CD1c-positive myeloid dendritic cell (primary cell): ENCODE measurements around the gene CHD9NB.
"Not testable (repeated sequence)": the region's sequence is repeated elsewhere in the genome, so short reads cannot be mapped to it uniquely, and the experiment has no call there.

Experiments used
- DNase-seq: peaks from one replicate; pipeline ENCODE4 v3.0.0-alpha.2; 2016; ENCODE audit errors: extremely low spot score

The CHD9NB gene

GRCh38 chr16:53056392-53056881 is 3.7 kb upstream of the CHD9NB start:
- DNase-seq: peak; percentile 42

DNA sequence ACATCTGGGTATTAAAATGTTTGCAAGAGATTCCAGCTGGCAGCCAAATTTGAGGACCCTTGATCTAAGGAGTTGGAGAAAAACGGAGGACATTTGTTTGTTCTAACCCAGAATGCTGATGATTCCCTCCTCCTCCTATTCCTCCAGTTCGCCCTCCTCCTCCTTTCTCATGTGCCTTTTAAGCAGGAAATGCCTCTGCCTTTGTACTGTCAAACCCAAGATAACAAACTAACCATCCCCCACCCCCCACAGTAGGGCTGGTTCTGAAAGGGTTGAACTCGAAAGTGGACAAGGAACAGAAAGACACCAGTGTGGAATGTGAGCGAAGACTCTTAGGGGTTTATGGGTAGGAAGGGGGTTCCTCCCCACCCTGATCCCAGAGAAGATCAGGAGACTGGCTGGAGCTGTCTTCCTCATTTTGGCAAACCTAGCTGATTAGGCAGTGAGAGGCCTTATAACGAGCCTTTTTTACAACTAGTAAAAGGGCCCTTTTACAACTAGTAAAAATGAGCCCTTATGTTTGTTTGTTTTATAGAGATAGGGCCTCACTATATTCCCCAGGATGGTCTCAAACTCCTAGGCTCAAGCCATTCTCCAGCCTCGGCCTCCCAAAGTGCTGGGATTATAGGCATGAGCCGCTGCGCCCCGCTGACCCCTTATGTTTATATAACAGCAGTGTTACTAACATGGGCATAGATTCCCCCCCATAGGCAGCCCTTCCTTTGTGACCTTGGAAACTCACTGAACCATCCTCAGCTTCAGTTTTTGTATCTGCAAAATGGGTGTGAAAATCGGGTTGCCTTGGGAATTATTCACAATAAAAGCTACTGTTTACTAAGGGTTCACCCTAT is 3.1 kb upstream of the CHD9NB start:
- peak; percentile 56 for DNase-seq

DNA sequence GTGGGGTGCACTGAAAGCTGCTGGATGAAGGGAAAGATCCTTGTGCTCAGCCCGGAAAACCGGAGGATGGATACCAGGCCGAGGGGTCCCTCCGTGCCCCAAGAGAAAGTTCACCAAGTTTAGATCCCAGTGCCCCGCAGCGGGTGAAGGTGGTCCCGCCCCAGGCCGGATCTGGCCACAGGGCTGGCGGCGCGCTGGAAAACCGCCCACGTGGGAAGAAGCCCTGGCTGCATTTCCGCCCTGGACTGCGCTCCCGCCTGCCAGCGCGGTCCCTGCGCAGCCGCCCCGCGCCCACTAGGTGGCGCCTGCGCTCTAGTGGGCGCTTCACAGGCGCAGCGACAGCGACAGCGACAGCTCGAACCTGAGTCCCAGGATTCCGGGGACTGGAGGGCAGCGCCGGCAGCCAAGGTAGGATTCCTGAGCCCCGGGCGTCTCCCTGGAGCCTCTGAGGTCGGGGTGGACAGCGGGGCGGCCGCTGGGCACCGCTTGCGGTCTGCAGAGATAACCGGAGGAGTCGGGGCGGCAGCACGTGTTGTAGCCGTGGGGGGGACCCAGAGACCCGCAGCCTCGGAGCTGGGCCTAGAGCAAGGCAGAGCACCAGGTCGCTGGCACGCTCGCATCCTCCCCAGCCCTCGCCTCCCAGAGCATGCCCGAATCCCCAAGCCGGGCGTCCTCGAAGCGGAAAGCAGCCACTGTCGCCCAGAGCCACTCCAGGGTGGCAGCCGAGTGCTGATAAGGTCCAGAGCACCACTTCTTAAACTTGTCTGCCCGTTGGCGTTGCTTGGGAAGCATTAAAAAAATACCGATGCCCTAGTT is 2.2 kb upstream of the CHD9NB start, which contains the start of gene CHD9:
CHD9 (plus strand) TSS at position 322 of the 816 bp plus-strand sequence. CDS start 101,099 bp downstream, outside the sequence.
- DNase-seq: peak; percentile 95

DNA sequence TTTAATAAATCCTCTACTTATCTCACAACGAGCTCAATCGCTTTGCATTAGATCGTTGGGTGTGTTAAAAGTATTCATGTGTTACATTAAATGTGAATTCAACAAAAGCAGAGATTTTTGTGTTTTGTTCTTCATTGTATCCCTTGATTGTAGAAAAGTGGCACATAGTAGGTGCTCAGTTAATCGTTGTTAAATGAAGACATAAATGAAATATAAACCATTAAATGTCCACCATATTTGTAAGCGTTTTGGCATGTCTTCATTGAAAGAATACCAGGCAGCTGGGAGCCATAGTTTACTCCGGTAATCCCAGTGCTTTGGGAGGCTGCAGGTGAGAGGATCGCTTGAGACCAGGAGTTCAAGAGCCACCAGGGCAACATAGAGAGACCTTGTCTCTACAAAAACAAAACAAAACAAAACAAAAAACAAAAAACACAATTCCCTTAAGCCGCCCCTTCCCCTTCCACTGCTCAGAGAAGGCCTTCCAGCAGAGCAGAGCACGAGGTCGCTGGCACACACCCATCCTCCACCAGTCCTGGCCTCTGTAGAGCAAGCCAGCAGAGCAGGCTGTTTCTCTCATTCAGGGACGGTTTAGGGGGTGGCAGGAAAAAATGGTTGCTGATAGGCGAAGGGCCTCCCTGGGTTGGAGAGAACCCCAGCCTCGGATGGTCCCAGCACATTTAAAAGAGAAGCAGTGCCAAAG is 1.4 kb upstream of the CHD9NB start:
- no peak for DNase-seq

GRCh38 chr16:53051255-53051654 is 1.4 kb downstream of the CHD9NB start:
- DNase-seq: not testable (repeated sequence)

- no peak for DNase-seq
These were observed 4.4 kb downstream of the CHD9NB start for GRCh38 chr16:53048139-53048915.

DNA sequence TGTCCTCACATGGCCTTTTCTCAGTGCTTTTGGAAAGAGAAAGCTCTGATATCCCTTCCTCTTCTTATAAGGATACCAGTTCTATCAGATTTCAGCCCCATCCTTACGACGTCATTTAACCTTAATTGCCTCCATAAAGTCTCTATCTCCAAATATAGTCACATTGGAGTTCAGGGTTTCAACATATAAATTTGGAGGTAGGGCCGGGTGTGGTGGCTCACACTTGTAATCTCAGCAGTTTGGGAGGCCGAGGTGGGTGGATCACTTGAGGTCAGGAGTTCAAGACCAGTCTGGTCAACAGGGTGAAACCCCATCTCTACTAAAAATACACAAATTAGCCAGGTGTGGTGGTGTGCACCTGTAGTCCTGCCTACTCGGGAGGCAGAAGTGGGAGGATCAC is 5.2 kb downstream of the CHD9NB start:
- DNase-seq: not testable (repeated sequence)

DNA sequence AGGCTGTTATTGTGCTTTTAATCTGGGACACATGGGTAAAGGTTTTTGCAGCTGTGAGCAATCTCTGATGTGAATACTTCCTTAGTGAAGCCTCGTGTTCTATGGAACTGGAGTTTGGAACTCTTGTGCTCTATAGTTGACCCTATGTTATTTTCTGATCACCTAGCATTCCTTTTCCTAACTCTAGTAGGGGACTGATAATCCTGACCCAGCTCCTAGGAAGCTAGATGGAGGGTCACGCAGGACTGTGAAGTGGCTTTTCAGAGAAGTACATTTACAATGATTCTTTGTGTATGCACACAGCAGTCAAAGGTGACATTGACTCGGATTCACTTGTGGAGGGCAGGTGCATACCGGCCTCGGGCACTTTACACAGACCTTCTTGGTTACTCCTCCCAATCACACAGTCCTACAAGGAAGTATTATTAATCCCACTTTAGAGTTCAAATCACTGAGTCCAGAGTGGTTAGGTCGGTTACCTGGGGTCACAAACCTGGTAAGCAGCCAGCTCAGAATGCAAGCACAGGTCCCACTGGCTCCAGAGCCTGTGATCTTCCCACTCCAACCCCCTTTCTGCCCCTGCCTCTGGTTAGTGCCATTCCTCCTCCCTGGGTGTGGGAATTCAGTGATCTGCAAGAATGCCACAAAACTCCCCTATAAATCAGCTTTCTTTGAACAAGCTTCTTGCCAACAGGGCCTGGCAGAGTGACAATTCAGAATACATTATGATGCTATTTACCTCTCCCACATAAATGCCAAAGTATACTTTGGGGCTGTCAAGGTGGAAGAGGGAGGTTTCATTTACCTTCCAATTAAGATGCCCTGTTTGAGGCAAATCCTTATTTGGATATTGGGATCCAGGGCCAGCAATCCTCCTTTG is 7.1 kb downstream of the CHD9NB start:
- no peak for DNase-seq

DNA sequence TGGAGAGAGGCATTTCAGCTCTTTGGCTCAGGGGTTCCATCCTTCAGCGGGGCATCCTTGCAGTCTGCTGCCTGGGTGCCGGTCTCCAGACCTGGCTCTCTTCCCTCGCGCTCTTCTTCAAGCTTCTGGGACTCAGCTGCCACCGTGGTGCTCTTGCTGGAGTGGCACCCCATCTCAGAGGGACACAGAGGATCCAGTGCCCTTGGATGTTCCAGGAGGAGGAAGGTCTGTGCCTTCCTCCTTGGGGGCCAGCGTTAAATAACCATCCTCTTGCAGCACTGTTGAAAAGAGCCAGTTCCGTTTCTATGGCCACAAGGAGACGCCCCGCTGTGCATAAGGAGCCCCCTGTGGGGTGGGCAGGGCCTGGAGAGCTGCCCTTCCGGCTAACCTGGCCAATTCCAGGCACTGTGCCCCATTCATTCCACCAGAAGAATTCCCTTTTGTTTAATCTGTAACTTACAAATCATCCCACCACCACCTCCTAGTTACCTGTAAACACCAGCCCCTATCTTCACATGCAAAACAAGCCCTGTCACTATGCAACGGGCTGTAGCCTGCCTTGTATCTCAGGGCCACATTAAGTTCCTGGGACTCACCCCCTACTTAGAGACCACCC is 8.6 kb downstream of the CHD9NB start:
- no peak for DNase-seq

DNA sequence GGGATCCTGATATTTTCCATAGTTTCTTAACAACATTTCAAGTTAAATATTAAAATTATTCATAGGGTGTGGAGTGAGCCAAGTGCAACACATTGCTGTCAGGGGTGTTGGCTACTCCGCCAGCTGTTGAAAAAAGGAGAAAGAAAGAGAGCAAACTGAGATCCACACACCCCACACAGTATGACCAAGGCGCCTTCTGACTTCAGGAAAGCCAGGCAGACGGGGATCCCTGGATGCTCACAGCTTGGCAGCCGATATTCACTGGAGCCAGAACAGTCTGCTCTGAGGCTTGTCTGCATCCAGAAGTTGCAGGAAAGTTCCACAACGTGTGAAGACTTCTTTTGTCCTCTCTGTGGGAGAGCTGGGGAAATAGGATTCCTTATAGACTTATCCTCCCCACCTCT is 9.3 kb downstream of the CHD9NB start:
- no peak for DNase-seq

- DNase-seq: no peak
These were observed 10.4 kb downstream of the CHD9NB start for GRCh38 chr16:53042235-53042701.

- DNase-seq: peak; percentile 42
These were observed 11.2 kb downstream of the CHD9NB start for GRCh38 chr16:53041320-53042051.

DNA sequence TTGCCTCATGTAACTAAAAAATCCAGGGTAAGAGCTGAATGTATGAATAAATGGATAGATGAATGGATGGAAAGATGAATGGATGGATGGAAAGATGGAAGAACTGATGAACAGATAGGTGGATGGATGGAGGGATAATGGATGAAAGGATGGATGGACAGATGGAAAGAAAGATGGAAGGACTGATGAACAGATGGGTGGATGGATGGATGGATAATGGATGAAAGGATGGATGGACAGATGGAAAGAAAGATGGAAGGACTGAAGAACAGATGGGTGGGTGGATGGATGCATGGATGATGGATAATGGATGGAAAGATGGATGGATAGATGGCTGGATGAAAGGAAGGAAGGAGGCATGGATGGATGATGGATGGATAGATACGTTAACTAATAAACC is 11.9 kb downstream of the CHD9NB start:
- DNase-seq: no peak

GRCh38 chr16:53036711-53037110 is 16.0 kb downstream of the CHD9NB start:
- DNase-seq: not testable (repeated sequence)

GRCh38 chr16:53036066-53036465 is 16.6 kb downstream of the CHD9NB start:
- no peak for DNase-seq

- DNase-seq: no peak
These were observed 17.3 kb downstream of the CHD9NB start for GRCh38 chr16:53035176-53035942.

DNA sequence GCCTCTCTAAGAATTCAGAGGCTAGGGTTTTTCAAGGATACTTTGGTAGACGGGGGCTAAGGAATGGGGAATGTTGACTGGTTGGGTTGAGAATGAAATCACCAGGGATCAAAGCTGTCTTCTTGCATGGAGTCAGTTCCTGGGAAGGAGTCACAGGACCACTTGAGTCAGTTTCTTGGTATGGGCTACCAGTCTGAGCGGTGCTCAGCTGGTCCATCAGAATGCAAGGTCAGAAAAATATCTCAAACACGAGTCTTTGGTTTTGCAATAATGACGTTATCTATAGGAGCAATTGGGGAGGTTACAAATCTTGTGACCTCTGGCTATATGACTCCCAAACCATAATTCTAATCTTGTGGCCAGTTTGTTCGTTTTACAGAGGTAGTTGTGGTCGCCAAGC is 18.4 kb downstream of the CHD9NB start:
- no peak for DNase-seq

DNA sequence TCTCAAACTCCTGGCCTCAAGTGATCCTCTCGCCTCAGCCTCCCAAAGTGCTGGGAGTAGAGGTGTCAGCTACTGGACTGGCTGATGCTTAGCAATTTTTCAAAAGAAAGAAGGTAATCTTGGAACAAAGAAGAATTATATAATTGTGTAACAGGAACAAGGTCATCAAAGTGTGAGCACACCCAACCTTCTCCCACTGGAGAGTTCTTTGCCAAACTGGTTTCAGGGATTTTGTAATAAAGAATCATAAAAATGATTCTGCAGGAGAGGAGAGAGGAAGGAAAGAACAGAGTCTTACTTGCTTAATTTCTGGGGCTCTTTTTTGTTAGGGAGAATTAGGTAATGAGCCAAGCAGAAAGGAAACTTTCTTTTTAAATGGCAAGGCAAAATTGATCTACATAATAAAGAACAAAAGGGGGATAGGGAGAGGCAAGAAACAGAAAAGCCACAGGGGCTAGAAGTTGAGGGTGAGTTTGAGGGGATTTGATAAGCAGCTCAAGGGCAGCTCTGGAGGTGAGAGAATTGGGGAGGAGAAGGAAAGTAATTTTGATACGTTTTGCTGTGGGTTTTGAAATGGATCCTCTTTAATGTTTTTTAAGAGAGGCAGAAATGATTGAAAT is 21.3 kb downstream of the CHD9NB start:
- no peak for DNase-seq
